ENCODE results near the gene WEE1. TPM values are rescaled to one million over a fixed set of nuclear protein-coding genes. Genes with fewer than 3 reads are reported as not detected.
"Not testable (repeated sequence)": the region's sequence is repeated elsewhere in the genome, so short reads cannot be mapped to it uniquely, and the experiment has no call there.

Gene WEE1
- total RNA-seq: 38.3 TPM
- long read RNA-seq, transcript WEE1-202 (11 exons, 2,799 nt): major isoform, 68 of 110 reads
- long read RNA-seq, partial matches to known transcripts: 32 of 110 reads
- long read RNA-seq, other reads (novel, unspliced or antisense): 8 of 110 reads

DNA sequence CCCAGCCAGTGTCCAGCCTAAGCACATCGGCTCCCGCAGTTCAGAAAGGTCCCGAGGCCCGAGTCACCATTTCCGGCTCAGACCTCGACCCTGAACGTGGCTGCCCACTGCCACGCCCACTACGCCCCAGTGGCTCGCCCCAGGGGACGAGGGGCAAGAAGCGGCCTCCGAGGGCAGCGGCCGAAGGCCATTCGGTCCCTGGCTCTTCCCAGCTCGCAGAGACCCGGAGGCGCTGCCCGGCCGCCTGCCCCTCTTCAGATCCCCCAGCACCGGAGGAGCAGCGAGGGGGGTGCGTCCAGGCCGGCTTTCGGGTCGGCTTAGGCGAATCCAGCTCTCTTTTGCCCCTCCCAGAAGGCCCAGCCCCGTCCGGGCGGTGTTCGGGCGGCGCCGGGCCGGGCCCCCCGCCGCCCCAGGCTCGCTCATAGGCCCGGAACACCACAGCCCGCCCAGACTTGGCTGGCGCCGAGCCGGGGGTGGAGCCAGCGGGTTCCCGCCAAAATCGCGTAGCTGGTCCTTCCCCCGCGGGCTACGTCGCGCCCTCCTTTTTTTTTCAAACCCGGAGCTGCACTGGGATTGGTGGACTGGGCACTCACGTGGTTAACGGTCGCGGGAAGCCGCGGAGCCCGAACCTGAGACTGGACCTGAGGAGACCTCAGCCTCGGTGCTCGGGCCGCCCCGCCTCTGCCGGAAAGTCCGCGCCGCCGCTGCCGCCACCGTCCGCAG is at the start of gene WEE1:
TSS of gene WEE1 (plus strand) at position 619 of the 723 bp plus-strand sequence. CDS start 264 bp downstream, outside the sequence.
- DNase-seq (peak; percentile 99), ATAC-seq (peak; percentile 94)
- intact Hi-C loops (cut with micrococcal nuclease): loop anchor here (10.0 kb wide), 1 partner anchor 48 kb away; no protein-coding TSS in a partner anchor

DNA sequence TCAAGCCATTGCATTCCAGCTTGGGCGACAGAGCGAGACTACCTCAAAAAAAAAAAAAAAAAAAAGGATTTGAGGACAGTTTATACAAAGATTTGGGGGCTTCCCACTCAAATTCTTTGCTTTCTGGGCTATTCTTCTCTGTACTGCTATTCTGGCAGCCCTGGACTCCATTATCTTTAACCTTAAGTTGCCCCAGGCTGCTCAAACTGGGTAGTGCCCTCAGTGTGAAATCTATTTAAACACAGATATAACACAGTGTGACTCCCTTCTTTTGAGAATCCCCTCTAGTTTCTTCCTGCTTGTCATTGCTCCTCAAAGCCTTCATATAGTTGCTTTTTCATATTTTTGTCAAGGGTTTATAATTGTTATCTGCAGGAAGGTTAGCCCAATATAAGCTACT is 49.5 kb upstream of the WEE1 start:
- intact Hi-C loops (cut with micrococcal nuclease): loop anchor here (10.0 kb wide), 1 partner anchor 51 kb away; the partner anchor contains the start of gene WEE1
- no peak for DNase-seq
- ATAC-seq: peak; percentile 55

DNA sequence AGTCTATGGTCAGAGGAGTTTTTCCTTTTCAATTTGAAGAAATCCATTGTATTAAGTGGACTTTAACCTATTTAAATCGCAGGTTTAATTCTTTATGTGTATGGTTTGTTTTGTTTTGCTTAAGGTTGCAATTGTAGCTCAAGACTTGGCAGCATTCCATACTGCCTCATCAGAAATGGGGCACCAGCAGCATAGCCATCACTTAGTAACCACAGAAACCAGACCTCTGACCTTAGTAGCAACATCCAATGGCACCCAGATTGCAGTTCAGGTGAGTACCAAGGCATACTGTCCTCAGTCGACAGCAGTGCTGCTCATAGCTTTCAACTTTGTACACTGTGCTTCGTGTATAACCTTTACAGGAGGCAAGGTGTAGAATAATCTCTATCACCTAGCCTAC is 48.4 kb upstream of the WEE1 start:
- intact Hi-C loops (cut with micrococcal nuclease): loop anchor here (10.0 kb wide), 1 partner anchor 50 kb away; the partner anchor contains the start of gene WEE1
- ATAC-seq (no peak), DNase-seq (no peak)

DNA sequence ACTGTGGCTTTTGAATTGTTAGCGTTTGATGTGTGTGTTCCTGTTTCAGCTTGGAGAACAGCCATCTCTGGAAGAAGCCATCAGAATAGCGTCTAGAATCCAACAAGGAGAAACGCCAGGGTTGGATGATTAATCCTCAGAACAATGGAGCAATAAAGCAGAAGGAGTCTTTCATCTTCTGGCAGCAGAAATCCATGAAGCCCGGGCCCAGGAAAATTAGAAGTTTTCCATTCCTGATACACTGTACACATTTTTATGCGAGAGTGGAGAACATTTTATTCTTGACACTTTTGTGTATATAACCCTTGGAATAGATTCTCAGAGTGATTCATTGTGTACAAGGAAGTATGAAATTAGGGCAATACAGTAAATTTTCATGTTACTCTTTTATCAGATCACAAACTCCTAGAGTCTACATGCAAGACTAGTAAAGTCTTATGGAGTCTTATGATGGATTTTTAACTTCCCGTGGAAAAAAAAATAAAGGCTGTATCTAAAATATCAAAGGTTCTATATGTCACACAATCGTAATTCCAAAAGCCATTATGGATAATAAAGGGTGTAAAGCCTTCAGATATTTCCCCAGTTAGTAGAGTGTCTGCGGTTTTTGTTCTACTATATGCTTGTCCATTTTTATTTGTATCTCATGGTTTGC is 45.9 kb upstream of the WEE1 start:
- ATAC-seq (peak; percentile 52), DNase-seq (no peak)

DNA sequence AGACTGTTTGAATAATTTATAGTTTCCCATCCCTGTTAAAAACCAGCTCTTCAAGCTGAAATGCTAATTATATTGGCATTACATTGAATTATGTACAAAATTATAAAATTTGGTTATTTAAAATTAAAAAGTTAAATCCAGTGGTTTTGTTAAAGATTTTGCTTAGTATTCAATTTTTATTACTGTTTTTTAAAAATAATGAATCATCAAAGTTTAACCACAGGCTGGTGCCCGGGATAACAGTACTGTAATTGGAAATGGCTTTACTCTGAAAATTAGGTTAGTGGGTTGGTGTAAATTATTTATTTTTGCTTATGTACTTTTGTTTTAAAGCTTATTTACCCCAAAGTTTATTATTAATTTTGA is 45.4 kb upstream of the WEE1 start:
- DNase-seq: no peak
- no peak for ATAC-seq
- intact Hi-C loops (cut with micrococcal nuclease): loop anchor here (10.0 kb wide), 1 partner anchor 47 kb away; the partner anchor contains the start of gene WEE1

More for the DNA sequence above, 45.9 kb upstream of the WEE1 start:
- intact Hi-C loops (cut with micrococcal nuclease): loop anchor here (10.0 kb wide), 1 partner anchor 47 kb away; the partner anchor contains the start of gene WEE1

DNA sequence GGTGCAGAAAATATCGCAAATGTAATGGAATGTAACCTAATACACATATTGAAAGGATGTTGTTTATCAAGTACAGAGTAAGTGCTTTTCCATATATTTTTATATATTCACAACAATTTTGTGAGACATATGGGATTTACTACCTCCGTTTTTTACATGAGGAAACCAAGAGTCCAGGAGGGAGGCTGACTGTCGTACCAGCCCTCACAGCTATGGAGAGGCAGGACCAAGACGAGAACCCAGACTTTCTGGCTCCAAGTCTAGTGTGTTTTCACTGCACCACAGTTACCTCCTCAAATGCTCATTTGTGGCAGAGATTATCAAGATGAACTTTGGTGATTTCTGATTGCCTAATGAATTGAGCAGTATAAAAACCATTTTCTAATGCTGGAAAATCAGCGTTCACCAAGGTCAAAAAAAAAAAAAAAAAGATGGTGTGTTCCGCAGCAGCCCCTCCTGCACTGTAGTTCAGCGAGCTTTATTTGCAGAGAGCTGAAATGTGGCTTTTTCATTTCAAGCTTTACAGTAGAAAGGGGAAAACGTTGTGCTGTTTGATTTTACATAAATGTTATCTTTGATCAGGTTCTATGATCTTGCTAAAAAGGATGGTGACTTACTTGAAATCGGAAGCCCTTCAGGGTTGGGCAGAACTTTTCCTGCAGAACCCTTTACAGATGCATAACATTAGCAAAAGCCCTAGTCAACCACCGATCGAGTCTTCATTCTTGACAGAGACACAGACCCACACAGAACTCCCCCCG is 44.7 kb upstream of the WEE1 start:
- no peak for DNase-seq
- ATAC-seq: no peak
- intact Hi-C loops (cut with micrococcal nuclease): loop anchor here (10.0 kb wide), 1 partner anchor 46 kb away; the partner anchor contains the start of gene WEE1

DNA sequence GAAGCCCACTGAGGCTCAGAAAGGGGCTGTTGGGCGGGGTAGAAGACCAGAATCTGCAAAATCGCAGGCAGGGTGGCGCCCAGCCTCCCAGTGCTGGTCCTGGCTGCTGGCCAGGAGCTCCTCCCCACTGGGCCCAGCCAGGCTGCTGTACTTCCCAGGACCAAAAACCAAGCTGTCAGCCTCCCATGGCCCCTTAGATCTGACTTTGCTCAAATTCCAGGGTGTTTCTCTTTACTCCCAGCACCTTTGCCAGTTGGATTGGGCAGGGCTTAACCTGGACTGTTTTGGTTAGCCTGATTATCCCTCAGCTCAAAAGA is 44.2 kb upstream of the WEE1 start:
- intact Hi-C loops (cut with micrococcal nuclease): loop anchor here (10.0 kb wide), 1 partner anchor 46 kb away; the partner anchor contains the start of gene WEE1
- ATAC-seq (peak; percentile 78), DNase-seq (peak; percentile 71)

DNA sequence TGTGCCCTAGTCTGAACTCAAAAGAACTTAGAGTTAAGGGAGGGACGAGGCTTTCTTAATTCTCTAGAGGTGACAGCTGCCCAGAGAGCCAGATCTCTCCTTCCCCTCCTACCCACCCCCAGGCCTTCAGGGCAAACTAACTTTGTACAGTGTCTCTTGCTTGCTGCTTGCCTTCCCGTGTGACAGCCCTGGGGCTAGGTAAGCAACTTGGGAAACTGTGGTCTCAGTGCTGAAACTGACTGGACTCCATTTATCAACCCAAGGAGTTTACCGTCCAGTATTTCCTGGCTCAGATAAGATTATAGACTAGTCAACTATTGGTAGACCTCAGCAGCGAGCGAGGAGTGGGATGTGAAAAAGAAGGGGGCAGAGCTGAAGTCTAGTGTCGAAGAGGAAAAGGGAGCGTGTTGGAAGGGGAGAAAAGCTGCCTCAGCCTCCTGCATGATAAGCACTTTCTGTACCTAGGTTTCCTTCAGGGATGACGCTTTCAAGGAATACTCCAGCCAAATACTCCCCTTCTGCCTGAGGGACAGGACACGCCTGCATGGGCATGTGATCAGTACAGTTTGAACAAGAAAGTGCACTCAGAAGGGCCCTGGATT is 43.3 kb upstream of the WEE1 start:
- no peak for DNase-seq
- ATAC-seq: no peak
- intact Hi-C loops (cut with micrococcal nuclease): no loop called here

DNA sequence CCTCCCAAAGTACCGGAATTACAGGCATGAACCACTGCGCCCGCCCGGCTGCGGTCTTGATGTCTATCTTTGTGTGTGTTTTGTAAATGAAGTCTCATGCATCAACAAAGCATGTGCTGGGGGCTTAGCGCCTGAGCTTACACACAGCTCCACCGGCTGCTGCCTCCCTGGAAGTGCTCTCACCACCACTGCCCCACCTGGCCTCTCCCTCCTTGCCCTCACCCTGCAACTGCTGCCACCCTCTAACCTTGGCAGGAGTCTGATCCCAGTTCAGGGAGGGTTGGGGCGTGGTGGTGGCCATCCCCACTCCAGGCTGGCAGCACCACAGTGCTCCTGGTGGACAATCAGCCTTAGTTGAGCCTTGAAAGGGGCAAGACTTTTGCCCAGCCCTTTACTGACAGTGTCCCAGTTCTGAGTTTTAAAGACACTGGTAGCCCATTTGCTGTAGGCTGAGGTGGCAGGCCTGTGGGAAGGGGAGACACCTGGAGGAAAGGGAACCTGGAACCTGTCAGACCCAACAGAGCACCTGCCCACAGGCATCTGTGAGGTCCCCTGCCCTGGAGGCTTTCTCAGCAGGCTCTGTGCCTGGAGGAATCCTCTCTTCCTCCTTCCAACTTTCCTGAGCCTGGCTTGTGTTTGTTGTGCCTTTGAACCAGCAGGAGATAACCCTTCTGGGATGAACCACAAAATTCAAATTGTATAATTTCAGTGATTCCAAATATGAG is 42.4 kb upstream of the WEE1 start:
- ATAC-seq (no peak), DNase-seq (no peak)
- intact Hi-C loops (cut with micrococcal nuclease): no loop called here

DNA sequence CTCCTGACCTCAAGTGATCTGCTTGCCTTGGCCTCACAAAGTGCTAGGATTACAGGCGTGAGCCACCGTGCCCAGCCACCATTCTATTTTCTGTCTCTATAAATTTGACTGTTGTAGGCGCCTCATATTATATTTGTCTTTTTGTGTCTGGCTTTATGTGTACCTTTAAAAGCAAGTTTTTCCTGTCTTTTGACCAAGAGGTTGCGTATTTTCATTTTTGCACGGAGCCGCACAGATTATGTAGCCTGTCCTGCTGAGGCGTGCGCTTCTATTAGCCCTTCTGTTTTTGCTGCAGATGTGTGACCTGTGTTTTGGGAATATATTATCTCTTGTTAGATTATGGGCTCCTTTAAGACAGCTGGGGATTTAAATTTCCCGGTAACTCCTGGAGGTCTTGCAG is 40.4 kb upstream of the WEE1 start:
- ATAC-seq (no peak), DNase-seq (no peak)
- intact Hi-C loops (cut with micrococcal nuclease): no loop called here

DNA sequence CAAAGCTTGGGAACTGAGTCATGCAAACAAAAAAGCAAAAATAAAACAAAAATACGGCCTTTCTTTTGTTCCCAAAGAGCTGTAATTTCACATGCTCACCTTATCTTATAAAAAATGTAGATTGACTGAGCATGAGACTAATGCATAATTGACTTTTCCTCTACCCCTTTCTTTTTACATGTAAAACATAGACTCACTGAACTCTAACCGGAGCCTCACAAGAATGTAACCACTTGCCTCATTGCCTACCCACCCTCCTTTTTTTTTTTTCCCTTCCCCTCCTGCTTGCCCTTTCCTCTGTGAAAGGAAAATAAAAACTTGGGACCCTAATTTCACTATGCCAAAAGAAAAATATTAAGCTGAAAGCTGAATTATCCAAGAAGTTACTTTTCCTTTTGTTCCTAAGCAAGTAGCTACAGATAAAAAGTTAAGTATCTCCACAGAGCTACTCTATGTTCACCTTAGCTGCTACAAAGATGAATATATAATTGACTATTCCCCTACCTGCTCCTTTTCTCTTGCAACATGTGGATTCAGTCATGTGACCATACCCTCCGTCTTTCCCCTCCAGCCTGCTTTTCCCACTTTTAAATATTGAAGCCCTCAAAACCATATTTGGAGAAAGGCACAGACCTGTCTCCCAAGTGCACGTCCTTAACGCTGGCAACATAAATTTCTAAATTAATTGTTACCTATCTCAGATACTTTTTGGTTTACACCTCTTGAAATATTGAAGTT is 39.6 kb upstream of the WEE1 start:
- DNase-seq (no peak), ATAC-seq (no peak)
- intact Hi-C loops (cut with micrococcal nuclease): no loop called here

DNA sequence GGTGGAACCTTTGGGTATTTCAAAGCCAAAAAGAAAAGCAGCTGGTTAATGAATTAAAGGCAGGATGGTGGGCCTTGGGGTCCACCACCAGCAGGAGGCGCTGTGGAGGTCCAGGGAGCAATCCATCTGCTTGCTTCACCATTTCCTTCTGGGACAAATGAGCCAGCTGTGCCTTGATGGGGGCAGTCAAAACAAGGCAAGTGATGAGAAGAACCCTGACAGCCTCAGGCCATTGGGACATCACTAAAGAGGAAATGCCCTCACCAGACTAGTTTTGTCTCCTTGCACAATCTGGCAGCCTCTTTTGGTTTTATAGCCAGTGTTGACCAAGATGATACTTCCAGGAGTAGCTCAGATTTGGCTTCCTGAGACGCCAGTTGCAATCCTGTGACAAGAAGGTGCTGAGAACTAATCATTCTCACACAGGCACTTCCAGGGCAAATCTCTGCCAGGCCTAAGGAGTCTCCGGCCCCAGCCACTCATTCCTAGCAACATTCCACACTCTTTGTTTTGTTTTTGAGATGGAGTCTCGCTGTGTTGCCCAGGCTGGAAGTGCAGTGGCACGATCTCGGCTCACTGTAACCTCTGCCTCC is 38.2 kb upstream of the WEE1 start:
- DNase-seq: peak; percentile 89
- peak; percentile 78 for ATAC-seq
- intact Hi-C loops (cut with micrococcal nuclease): no loop called here

DNA sequence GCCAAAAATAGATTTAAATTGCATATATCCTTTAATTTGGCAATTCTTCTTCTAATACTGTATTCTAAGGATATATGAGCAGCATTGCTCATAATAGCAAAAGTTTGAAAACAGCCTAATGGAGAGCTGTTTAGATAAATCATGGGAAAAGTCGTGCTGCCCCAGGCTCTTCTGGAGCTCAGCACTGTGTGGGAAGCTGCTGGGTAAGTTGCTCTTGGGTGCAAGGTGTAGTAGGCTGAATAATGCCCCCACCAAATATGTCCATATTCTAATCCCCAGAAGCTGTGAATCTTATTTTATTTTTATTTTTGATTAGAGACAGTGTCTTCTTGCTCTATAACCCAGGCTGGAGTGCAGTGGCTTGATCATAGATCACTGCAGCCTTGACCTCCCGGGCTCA is 34.9 kb upstream of the WEE1 start:
- intact Hi-C loops (cut with micrococcal nuclease): no loop called here
- ATAC-seq: no peak
- DNase-seq: no peak

DNA sequence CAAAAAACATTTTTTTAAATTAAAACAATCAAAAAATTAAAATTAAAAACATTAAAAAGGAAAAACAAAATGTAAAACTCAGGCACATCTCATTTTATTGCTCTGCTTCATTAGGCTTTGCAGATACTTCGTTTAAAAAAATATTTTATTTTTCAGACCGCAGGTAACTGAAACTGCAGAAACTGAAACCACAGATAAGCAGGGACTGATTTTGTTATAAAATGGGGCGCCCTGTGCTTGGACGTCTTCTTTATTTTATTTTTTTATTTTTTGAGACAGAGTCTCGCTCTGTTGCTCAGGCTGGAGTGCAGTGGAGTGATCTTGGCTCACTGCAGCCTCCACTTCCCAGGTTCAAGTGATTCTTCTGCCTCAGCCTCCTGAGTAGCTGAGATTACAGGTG is 24.3 kb upstream of the WEE1 start:
- ATAC-seq; intact Hi-C loops (cut with micrococcal nuclease); DNase-seq: not testable (repeated sequence)

DNA sequence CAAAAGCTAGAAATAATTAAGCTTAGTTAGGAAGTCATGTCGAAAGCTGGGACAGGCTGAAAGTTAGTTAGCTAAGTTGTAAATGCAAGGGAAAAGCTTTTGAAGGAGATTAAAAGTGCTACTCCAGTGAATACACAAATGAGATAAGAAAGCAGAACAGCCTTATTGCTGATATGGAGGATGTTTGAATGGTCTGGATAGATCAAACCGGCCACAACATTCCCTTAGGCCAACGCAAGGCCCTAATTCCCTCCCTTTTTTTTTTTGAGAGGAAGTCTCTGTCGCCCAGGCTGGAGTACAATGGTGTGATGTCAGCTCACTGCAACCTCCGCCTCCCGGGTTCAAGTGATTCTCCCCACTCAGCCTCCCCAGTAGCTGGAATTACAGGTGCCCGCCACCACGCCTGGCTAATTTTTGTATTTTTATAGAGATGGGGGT is 23.3 kb upstream of the WEE1 start:
- ATAC-seq (no peak), DNase-seq (no peak)
- intact Hi-C loops (cut with micrococcal nuclease): no loop called here

DNA sequence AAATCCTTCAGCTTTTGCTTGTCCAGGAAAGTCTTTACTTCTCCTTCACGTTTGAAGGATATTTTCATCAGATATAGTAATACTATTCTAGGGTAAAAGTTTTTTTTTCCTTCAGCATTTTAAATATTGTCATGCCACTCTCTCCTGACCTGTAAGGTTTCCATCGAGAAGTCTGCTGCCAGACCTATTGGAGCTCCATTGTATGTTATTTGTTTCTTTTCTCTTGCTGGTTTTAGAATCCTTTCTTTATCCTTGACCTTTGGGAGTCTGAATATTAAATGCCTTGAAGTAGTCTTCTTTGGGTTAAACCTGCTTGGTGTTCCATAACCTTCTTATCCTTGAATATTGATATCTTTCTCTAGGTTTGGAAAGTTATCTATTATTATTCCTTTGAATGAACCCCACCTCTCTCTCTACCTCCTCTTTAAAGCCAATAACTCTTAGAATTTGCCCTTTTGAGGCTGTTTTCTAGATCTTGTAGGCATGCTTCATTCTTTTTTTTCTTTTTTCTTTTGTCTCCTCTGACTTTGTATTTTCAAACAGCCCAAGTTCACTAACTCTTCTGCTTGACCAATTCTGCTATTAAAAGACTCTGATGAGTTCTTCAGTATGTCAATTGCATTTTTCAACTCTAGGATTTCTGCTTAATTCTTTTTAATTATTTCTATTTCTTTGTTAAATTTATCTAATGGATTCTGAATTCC is 12.0 kb upstream of the WEE1 start:
- intact Hi-C loops (cut with micrococcal nuclease): no loop called here
- DNase-seq (no peak), ATAC-seq (no peak)

DNA sequence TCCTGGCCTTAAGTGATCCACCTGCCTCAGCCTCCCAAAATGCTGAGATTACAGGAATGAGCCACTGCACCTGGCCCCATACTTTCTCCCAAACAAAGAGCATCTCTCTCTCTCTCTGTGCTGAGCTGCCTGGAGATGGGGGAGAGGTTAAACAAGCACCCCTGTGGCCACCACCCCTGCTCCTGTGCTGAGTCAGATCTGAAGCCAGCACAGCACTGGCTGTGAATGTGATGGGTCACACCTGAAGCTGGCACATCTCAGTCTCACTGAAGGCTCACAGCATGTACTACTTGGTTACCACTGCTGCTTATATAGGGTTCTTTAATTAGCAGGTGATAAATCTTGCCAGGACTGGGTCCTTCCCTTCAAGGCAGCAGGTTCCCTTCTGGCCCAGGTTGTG is 10.8 kb upstream of the WEE1 start:
- intact Hi-C loops (cut with micrococcal nuclease): no loop called here
- ATAC-seq: no peak

More for the DNA sequence above, 10.8 kb upstream of the WEE1 start:
- no peak for DNase-seq
